Body of pancreas (tissue), 4 donors: Measurements from ENCODE around the gene RGL3. TPM values are rescaled to one million over a fixed set of nuclear protein-coding genes. Genes with fewer than 3 reads are reported as not detected.

Experiments
- ATAC-seq: fragments of 150-250 bp; one replicate; pipeline ENCODE4 v1.9.1; 2016
- DNase-seq, 4 donors: peaks; one replicate each; pipeline ENCODE4 v3.0.0-alpha.2; 2019
- H3K27ac ChIP-seq, 4 donors: fragments of 200-600 bp; sonication (generic); 1 replicate in 3 of 4; 2 replicates in 1 of 4; pipeline versions ENCODE4 v1.5.1 to v1.6.1; 2016 to 2019; ENCODE audit warnings: mild to moderate bottlenecking in 1 of 4, mixed read lengths in 1 of 4, moderate library complexity in 1 of 4
- H3K27me3 ChIP-seq, 2 donors: fragments of 200-600 bp; sonication (generic); one replicate each; pipeline ENCODE4 v1.6.0; 2016; ENCODE audit warnings: mild to moderate bottlenecking in 1 of 2
- H3K36me3 ChIP-seq, 2 donors: fragments of 200-600 bp; sonication (generic); replicated peaks in 1 of 2; 2 replicates each; pipeline ENCODE4 v1.5.1; 2016; ENCODE audit warnings: low read depth in 2 of 2; ENCODE audit not compliant: insufficient read depth in 1 of 2
- H3K4me1 ChIP-seq: fragments of 200-600 bp; sonication (generic); one replicate; pipeline ENCODE4 v1.6.0; 2016
- H3K4me3 ChIP-seq, 2 donors: fragments of 200-600 bp; sonication (generic); 1 replicate in 1 of 2; 2 replicates in 1 of 2; pipeline ENCODE4 v1.5.1; 2016 to 2019
- H3K9me3 ChIP-seq, 3 donors: fragments of 200-600 bp; sonication (generic); 1 replicate in 2 of 3; 2 replicates in 1 of 3; pipeline ENCODE4 v1.5.1; 2016
- CTCF ChIP-seq, 7 experiments: fragments of 450-650 bp in 4 of 7; fragments of 200-600 bp in 3 of 7; sonication (generic) in 3 of 7; IDR thresholded peaks; one replicate each; pipeline ENCODE4 v1.5.1; 2016 to 2019; ENCODE audit warnings: antibody characterized with exemption in 7 of 7
- POLR2A ChIP-seq, 3 donors: fragments of 450-650 bp; IDR thresholded peaks; one replicate each; pipeline ENCODE4 v1.6.1; 2016; ENCODE audit warnings: antibody characterized with exemption in 3 of 3, mild to moderate bottlenecking in 2 of 3
- WGBS, 2 donors: methylation state at CpG; one replicate each; pipeline ENCODE4 v1.1.5; 2017; 5-methylcytosine and 5-hydroxymethylcytosine counted together
- intact Hi-C: fragments of 100-400 bp; cut with DNase I; formaldehyde crosslinking; loops from one replicate; pipeline ENCODE4 v1.15.1; 2023
- total RNA-seq, 2 donors: library from RNA; depleted of rRNA; stranded (reverse); fragments of >200 nt; gene quantifications; one replicate each; pipeline ENCODE4 v1.1.0, GENCODE V29; 2016

RGL3 gene
- total RNA-seq, 2 donors from 2014 or later: 35.0 to 56.0 TPM

DNA sequence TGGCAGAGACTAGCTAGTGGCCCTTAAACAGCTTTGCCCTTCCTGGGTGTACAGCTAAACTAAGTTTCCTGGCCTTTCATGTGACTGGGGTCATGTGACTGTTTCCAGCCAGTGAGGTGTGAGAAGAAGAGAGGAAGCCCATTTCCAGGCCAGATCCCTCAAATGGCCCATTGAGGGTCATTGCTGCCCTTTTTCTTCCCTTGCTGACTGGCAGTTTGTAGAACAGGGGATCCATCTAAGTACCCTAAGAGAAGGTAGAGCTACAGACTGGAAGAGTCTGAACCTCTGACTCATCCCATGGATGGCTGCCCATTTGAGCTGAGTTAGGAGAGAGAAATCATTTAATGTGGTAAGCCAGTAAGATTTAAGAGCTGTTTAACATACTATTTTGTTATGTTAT, 41.9 kb downstream of the RGL3 start:
- intact Hi-C loops: no loop called here
- ATAC-seq (no peak), DNase-seq (peak in 2 of 4 donors; percentile 26 to 46)
- TF ChIP-seq CTCF (IDR thresholded peaks at IDR 0.05) (no peak), POLR2A (IDR thresholded peaks at IDR 0.05) (no peak)
- Histone ChIP-seq H3K27me3 (no peaks in the 10 kb centered on the region), H3K4me1 (peaks cover 53% of the 10 kb centered on the region), H3K36me3 (no peaks in the 10 kb centered on the region), H3K4me3 (no peak overlapping the region), H3K27ac (peak overlapping the region in 1 of 4 donors; percentile 10), H3K9me3 (no peaks in the 10 kb centered on the region)

GRCh38 chr19:11375143-11375948, 43.8 kb downstream of the RGL3 start:
- WGBS, 2 donors: 15 to 20% methylated on average over 17 to 26 of the region's 27 CpGs
- ATAC-seq (no peak), DNase-seq (peak; percentile 38 to 65 (median 59))
- Histone ChIP-seq H3K9me3 (no peaks in the 10 kb centered on the region), H3K4me1 (peaks cover 40% of the 10 kb centered on the region), H3K27ac (peak overlapping the region; percentile 69 to 97 (median 96)), H3K27me3 (no peaks in the 10 kb centered on the region), H3K36me3 (no peaks in the 10 kb centered on the region), H3K4me3 (no peak overlapping the region)
- TF ChIP-seq CTCF (IDR thresholded peaks at IDR 0.05) (no peak), POLR2A (IDR thresholded peaks at IDR 0.05) (peak in 2 of 3 donors; percentile 35 to 75)
- intact Hi-C loops: no loop called here

DNA sequence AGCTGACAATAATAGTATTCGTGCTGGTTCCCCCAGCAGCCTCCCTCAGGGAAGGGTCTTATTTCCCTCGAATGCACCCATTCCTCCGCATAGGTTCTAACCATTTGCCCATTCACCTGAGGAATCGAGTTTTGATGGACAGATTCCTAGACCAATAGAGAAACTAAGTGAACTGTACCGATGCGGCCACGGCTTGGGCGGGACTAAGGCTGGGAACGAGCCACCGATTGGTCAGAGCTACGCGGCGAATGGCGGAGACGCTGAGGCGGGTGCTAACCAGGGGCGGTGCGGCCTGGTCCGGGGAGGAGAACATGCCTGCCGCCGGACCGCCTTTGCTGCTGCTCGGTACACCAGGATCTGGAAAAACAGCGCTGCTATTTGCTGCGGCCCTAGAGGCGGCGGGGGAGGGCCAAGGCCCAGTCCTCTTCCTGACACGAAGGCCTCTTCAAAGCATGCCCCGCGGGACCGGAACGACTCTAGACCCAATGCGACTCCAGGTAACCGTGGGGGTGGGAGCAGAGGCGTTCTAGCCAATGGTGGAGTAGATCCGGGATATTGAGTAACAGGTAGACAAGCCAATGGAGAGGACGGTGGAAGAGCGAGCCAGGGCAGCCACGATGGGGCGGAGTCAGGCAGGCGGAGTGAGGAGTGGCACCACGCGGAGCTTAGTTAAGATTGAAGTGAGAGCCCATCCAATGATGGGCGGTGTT, 44.5 kb downstream of the RGL3 start, which contains the start of gene SWSAP1:
Gene SWSAP1 (plus strand): TSS at position 234 of the 710 bp plus-strand sequence. CDS start 15 bp downstream, at position 249.
- no peaks in the 10 kb centered on the region for H3K9me3 ChIP-seq
- no peaks in the 10 kb centered on the region for H3K27me3 ChIP-seq
- WGBS, 2 donors: 0% methylated on average over 28 to 44 of the region's 44 CpGs
- DNase-seq: peak; percentile 98 to 100 (median 98)
- no peaks in the 10 kb centered on the region for H3K36me3 ChIP-seq
- TF ChIP-seq CTCF (IDR thresholded peaks at IDR 0.05) (no peak), POLR2A (IDR thresholded peaks at IDR 0.05) (peak; percentile 28 to 86 (median 85))
- H3K27ac ChIP-seq: peak within 1 kb of the TSS; percentile 89 to 97 (median 96)
- ATAC-seq: peak; percentile 95
- H3K4me3 ChIP-seq: peak within 1 kb of the TSS in 1 of 2 donors; percentile 53
- intact Hi-C loops: no loop called here
- peaks cover 36% of the 10 kb centered on the region for H3K4me1 ChIP-seq

DNA sequence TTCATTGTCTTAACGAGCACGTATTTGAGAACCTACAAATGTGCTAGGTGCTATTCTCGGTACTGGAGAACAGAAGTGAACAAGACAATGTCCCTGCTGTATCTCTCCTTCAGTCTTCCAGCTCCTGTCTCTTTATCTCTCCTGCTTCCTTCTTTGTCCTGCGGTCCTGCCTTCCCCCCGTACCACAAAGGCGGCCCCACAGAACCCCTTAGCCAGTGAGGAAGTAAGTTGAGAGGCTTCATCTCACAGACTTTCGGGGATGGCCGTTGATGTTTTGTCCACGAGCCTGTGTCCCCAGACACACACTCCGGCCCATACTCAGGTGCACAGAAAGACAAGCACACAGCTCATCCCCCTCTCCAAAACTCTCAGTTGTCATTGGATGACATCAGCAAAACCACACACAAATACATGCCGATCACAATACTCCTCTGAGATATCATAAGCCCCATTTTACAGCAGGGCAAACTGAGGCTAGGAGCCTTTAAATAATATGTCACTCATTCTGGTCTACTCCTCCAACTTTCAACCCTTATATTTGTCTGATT, 45.2 kb downstream of the RGL3 start:
- DNase-seq: no peak
- peaks cover 36% of the 10 kb centered on the region for H3K4me1 ChIP-seq
- 24 to 36% methylated on average over 11 of the region's 11 CpGs for WGBS, 2 donors
- peak overlapping the region; percentile 89 to 97 (median 96) for H3K27ac ChIP-seq
- no peaks in the 10 kb centered on the region for H3K27me3 ChIP-seq
- H3K4me3 ChIP-seq: no peak overlapping the region
- H3K36me3 ChIP-seq: no peaks in the 10 kb centered on the region
- intact Hi-C loops: no loop called here
- no peak for ATAC-seq
- H3K9me3 ChIP-seq: no peaks in the 10 kb centered on the region
- TF ChIP-seq POLR2A (IDR thresholded peaks at IDR 0.05) (no peak), CTCF (IDR thresholded peaks at IDR 0.05) (no peak)
